PC-9 (cell line): ENCODE measurements around the gene PIR.

Experiments
- CTCF ChIP-seq: fragments of 200-600 bp; sonication (generic); conservative IDR thresholded peaks from 2 replicates; pipeline ENCODE4 v1.6.1; 2017; ENCODE audit warnings: mixed run types, antibody characterized with exemption, mild to moderate bottlenecking, moderate library complexity
- EZH2 ChIP-seq: fragments of 200-600 bp; sonication (generic); IDR thresholded peaks from 2 replicates; pipeline ENCODE4 v1.8.0; 2017; ENCODE audit warnings: antibody characterized with exemption, low read depth

- peak; percentile 40; the same call in 1 of the 2 replicates for TF ChIP-seq CTCF
- TF ChIP-seq EZH2 = no peak
Observed at GRCh38 chrX:15493118-15493962, at the start of gene PIR.
